ENCODE measurements around the gene WNT5B. TPM values are rescaled to one million over a fixed set of nuclear protein-coding genes. Genes with fewer than 3 reads are reported as not detected.
A peak's percentile ranks its signal among the peaks of the same experiment; 100 is the strongest.

Gene WNT5B
- total RNA-seq, 1 experiment from 2014 or later = 33.1 TPM

DNA sequence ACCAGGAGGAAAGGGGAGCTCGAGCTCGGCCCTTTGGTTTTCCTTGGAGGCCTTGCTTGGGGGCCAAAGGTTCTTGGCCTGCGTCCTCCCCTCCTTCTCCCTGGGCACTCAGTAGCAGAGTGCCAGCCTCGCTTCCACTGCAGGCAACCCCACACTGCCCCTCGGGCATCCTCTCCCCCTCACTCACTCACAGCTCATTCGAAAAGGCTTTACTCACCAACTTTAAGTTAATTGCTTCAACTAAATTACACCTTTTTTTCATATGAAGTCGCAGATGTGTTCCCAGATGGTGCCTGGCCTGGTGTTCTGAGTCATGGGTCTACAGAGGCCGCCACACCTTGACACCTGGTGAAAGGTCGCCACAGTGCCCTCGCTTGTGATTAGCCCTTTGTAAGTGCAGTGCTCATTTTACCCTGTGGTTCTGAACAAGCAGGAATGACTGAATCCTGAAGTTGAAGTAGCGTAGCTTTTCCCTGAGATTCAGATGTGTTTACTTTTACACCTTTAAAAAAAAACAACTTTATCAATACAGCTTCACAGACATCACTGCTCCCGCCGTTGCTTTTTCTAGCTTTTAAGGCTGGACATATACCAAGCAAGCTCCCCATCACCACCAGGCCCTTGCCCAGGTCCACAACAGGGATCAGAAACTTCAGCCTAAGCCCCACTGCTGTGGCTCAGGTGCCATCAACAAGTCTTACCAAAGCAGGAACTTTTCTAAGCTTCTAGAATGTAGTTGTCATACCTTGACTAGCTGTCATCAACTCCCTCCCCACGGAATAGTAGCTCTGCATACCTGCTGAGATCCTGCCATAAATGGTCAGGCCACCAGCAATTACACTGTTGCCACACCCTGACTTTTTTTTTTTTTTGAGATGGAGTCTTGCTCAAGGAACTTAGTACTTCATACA is 41.6 kb downstream of the WNT5B start:
- H3K27me3 ChIP-seq (ENCODE audit: insufficient read depth, low read depth) = no peaks in the 10 kb centered on the region
- peak overlapping the region; percentile 90 for H3K27ac ChIP-seq
- DNase-seq = peak; percentile 56 to 92
- POLR2A ChIA-PET (ENCODE audit: unreplicated experiment) = interaction anchor here (0.6 to 1.5 kb wide), 13 partner anchors 9 to 1338 kb away, joined by 3 to 25 read pairs (median 5); partner anchors contain the start of gene ADIPOR2
- H2AFZ ChIP-seq = 0 out of 2 replicates have a peak overlapping the region, but pooled peaks have one; percentile 24
- H3K9me3 ChIP-seq (ENCODE audit: insufficient read depth, low read depth) = no peaks in the 10 kb centered on the region
- H3F3A ChIP-seq (ENCODE audit: insufficient read depth, low read depth) = peaks cover 13% of the 10 kb centered on the region; the same call in 1 of the 2 replicates
- BruUV-seq (replicated peaks) = TSS peak; percentile 92
- H3K36me3 ChIP-seq (ENCODE audit: low read depth) = no peaks in the 10 kb centered on the region
- TF ChIP-seq EZH2 (IDR thresholded peaks at IDR 0.05; ENCODE audit: low read depth) = no peak
- TF ChIP-seq, protein P1, sequence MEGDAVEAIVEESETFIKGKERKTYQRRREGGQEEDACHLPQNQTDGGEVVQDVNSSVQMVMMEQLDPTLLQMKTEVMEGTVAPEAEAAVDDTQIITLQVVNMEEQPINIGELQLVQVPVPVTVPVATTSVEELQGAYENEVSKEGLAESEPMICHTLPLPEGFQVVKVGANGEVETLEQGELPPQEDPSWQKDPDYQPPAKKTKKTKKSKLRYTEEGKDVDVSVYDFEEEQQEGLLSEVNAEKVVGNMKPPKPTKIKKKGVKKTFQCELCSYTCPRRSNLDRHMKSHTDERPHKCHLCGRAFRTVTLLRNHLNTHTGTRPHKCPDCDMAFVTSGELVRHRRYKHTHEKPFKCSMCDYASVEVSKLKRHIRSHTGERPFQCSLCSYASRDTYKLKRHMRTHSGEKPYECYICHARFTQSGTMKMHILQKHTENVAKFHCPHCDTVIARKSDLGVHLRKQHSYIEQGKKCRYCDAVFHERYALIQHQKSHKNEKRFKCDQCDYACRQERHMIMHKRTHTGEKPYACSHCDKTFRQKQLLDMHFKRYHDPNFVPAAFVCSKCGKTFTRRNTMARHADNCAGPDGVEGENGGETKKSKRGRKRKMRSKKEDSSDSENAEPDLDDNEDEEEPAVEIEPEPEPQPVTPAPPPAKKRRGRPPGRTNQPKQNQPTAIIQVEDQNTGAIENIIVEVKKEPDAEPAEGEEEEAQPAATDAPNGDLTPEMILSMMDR (conservative IDR thresholded peaks at IDR 0.05) = no peak
- no peaks in the 10 kb centered on the region for H3K79me2 ChIP-seq (ENCODE audit: low read depth)
- H3K4me3 ChIP-seq = no peak overlapping the region
- peaks cover 24% of the 10 kb centered on the region for H3K4me1 ChIP-seq (replicated peaks; ENCODE audit: insufficient read depth)
- no peaks in the 10 kb centered on the region for H3K9me2 ChIP-seq (ENCODE audit: insufficient read depth)
- CTCF ChIA-PET = interaction anchor here (0.5 to 0.7 kb wide), 5 partner anchors 8 to 557 kb away, joined by 3 to 4 read pairs (median 3); no protein-coding TSS in a partner anchor
- H3K4me2 ChIP-seq = peak overlapping the region; percentile 56
- H4K20me1 ChIP-seq (ENCODE audit: insufficient read depth) = no peaks in the 10 kb centered on the region
- intact Hi-C loops (cut with micrococcal nuclease; ENCODE audit: unreplicated experiment) = loop anchor here (1.0 kb wide), 2 partner anchors 10 to 20 kb away; no protein-coding TSS in a partner anchor

DNA sequence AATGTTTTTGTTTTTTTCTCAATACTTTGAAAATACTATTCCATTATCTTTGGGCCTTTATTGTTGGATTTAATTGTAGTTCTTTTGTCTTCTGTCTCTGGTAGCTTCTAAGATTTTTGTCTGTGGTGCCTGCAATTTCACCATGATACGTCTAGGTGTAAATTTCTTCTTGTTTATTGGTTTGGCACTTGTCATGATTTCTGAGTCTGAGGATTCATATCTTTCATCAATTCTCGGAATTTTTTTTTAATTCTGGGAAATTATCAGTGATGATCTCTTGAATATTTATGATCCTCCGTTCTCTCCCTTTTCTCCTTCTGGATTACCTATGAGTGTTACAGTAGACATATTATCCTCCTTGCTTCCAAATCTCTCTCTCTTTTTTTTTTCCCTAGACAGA is 47.0 kb downstream of the WNT5B start:
- Histone ChIP-seq H3K27ac (no peak overlapping the region), H3K4me3 (no peak overlapping the region), H3K9me2 (ENCODE audit: insufficient read depth) (no peaks in the 10 kb centered on the region), H3K9me3 (ENCODE audit: insufficient read depth, low read depth) (no peaks in the 10 kb centered on the region), H3K36me3 (ENCODE audit: low read depth) (no peaks in the 10 kb centered on the region), H3K27me3 (ENCODE audit: insufficient read depth, low read depth) (no peaks in the 10 kb centered on the region), H4K20me1 (ENCODE audit: insufficient read depth) (no peaks in the 10 kb centered on the region), H3K4me2 (no peak overlapping the region), H3K4me1 (replicated peaks; ENCODE audit: insufficient read depth) (peaks cover 5% of the 10 kb centered on the region), H2AFZ (no peak overlapping the region), H3F3A (ENCODE audit: insufficient read depth, low read depth) (no peaks in the 10 kb centered on the region), H3K79me2 (ENCODE audit: low read depth) (no peaks in the 10 kb centered on the region)
- CTCF ChIA-PET = no interaction called here
- intact Hi-C loops (cut with micrococcal nuclease; ENCODE audit: unreplicated experiment) = no loop called here
- no peak for DNase-seq
- TF ChIP-seq EZH2 (IDR thresholded peaks at IDR 0.05; ENCODE audit: low read depth) = no peak
- TF ChIP-seq, protein P1 (conservative IDR thresholded peaks at IDR 0.05) = no peak
- POLR2A ChIA-PET (ENCODE audit: unreplicated experiment) = interaction anchor here (0.6 kb wide), 1 partner anchor 11 kb away, joined by 30 read pairs; no protein-coding TSS in a partner anchor
- BruUV-seq (replicated peaks) = no TSS peak

DNA sequence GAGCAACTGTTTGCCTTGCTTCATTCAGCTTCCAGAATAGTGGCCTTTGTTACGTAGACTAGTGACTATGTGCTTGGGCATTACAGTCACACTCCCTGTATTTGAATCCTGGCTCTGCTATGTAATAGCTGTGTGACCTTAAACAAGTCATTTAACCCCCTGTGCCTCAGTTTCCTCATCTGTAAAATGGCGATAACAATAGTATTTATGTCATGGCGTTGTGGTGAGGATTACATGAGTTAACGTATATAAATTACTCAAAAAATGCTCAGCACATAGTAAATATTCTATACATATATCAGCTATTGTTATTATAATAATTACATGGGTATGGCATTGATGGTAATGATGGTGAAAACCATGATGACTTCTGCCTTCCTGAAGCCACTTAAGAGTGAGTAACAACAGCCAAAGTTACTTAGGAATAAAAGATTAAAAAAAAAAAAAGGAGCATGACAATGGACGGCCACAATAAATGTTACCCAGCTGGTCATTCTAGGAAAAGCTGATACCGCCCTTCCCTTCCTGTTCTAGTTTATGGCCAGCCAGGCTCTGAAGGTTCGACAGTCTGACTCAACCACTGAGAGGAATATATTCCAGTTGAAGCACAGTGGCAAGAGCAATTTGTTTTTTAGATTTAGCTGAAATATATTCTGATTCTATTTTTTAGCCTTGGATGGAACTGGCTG is 51.9 kb downstream of the WNT5B start:
- intact Hi-C loops (cut with micrococcal nuclease; ENCODE audit: unreplicated experiment) = no loop called here
- Histone ChIP-seq H3K4me3 (no peak overlapping the region), H3K27me3 (ENCODE audit: insufficient read depth, low read depth) (no peaks in the 10 kb centered on the region), H4K20me1 (ENCODE audit: insufficient read depth) (no peaks in the 10 kb centered on the region), H3K27ac (no peak overlapping the region), H3K36me3 (ENCODE audit: low read depth) (no peaks in the 10 kb centered on the region), H3K4me2 (no peak overlapping the region), H3K79me2 (ENCODE audit: low read depth) (no peaks in the 10 kb centered on the region), H2AFZ (no peak overlapping the region), H3K9me3 (ENCODE audit: insufficient read depth, low read depth) (no peaks in the 10 kb centered on the region), H3K4me1 (replicated peaks; ENCODE audit: insufficient read depth) (no peaks in the 10 kb centered on the region), H3K9me2 (ENCODE audit: insufficient read depth) (no peaks in the 10 kb centered on the region), H3F3A (ENCODE audit: insufficient read depth, low read depth) (0 out of 2 replicates have a peak, but pooled peaks cover 3% of the 10 kb centered on the region)
- TF ChIP-seq, protein P1 (conservative IDR thresholded peaks at IDR 0.05) = no peak
- TF ChIP-seq EZH2 (IDR thresholded peaks at IDR 0.05; ENCODE audit: low read depth) = no peak
- BruUV-seq (replicated peaks) = no TSS peak
- ChIA-PET POLR2A (ENCODE audit: unreplicated experiment) (interaction anchor here (0.6 to 0.7 kb wide), 3 partner anchors 19 to 36 kb away, joined by 3 to 6 read pairs (median 3); no protein-coding TSS in a partner anchor), CTCF (interaction anchor here (0.6 to 0.8 kb wide), 4 partner anchors 28 to 1144 kb away, joined by 3 to 5 read pairs (median 4); no protein-coding TSS in a partner anchor)
- no peak for DNase-seq
